Activated CD8-positive, alpha-beta T cell treated with anti-CD3 and anti-CD28 coated beads for 36 hours (primary cell): ENCODE measurements around the gene SLC44A5. TPM values are rescaled to one million over a fixed set of nuclear protein-coding genes. Genes with fewer than 3 reads are reported as not detected.

ENCODE experiments used
- ATAC-seq: fragments of 200-7000 bp; cut with Tn5 transposase; one replicate; pipeline ENCODE4 v1.10.0; 2021; ENCODE audit warnings: mild to moderate bottlenecking, moderate library complexity
- CTCF ChIA-PET: fragments of 350-600 bp; sonication (Branson Sonifier 250); formaldehyde crosslinking; loops from one replicate; lab custom pipeline; 2021; ENCODE audit warnings: antibody characterized with exemption; lab: Charles Lee
- POLR2A ChIA-PET: fragments of 350-600 bp; sonication (Branson Sonifier 250); formaldehyde crosslinking; loops from one replicate; lab custom pipeline; 2021; ENCODE audit warnings: antibody characterized with exemption; lab: Charles Lee
- DNase-seq: peaks from one replicate; pipeline ENCODE4 v3.0.0-alpha.2; 2020
- H3K27ac Mint-ChIP-seq: one replicate; pipeline ENCODE4 v1.8.0; 2021; ENCODE audit warnings: mild to moderate bottlenecking, mixed read lengths
- H3K27me3 Mint-ChIP-seq: one replicate; pipeline ENCODE4 v1.8.0; 2021; ENCODE audit warnings: mixed read lengths
- H3K36me3 Mint-ChIP-seq: one replicate; pipeline ENCODE4 v1.8.0; 2021; ENCODE audit warnings: low read depth, mixed read lengths
- H3K4me1 Mint-ChIP-seq: one replicate; pipeline ENCODE4 v1.8.0; 2021; ENCODE audit warnings: low read depth, mixed read lengths
- H3K4me3 Mint-ChIP-seq: one replicate; pipeline ENCODE4 v1.8.0; 2021; ENCODE audit warnings: mild to moderate bottlenecking, moderate library complexity, mixed read lengths
- H3K9me3 Mint-ChIP-seq: one replicate; pipeline ENCODE4 v1.8.0; 2021; ENCODE audit warnings: mixed read lengths
- intact Hi-C: fragments of 100-400 bp; cut with micrococcal nuclease; formaldehyde crosslinking; loops from one replicate; pipeline ENCODE4 v1.10.0; 2022
- total RNA-seq, 2 experiments: library from RNA; stranded (reverse); gene quantifications; one replicate each; pipeline ENCODE4 v1.2.3, GENCODE V29; 2021
- TF ChIP-seq, protein P1 (sequence below): fragments of 200-600 bp; IDR thresholded peaks from one replicate; pipeline ENCODE4 v1.8.0; 2022; ENCODE audit warnings: antibody characterized with exemption, mild to moderate bottlenecking

The SLC44A5 gene
- total RNA-seq, 2 experiments from 2014 or later, result 0.11 to 0.22 TPM

DNA sequence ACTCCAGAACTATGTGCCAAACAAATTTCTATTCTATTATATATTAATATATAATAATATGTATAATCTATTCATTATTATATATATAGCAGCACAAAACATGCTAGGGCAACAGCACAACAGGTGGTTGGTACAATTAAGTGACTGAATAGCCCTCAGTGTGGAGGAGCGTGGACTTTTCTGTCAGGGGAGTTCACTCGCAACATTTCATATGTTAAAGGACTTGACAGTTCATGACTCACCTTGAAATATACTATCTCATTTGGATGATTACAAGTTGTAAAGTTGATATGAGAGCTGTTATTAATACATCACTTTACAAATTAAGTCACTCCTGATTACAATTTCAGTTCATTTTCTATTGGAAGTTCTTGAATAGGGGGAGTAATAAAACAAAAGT lies 298.3 kb downstream of the SLC44A5 start:
- Mint-ChIP-seq H3K9me3 (no peaks in the 10 kb centered on the region), H3K27me3 (no peaks in the 10 kb centered on the region), H3K4me3 (no peak overlapping the region), H3K36me3 (no peaks in the 10 kb centered on the region), H3K27ac (no peak overlapping the region), H3K4me1 (no peaks in the 10 kb centered on the region)
- ATAC-seq, result no peak
- CTCF ChIA-PET, result interaction anchor here (1.3 kb wide), 1 partner anchor 47 kb away, joined by 3 read pairs; no protein-coding TSS in a partner anchor
- POLR2A ChIA-PET, result no interaction called here
- no peak for DNase-seq
- TF ChIP-seq, protein P1, sequence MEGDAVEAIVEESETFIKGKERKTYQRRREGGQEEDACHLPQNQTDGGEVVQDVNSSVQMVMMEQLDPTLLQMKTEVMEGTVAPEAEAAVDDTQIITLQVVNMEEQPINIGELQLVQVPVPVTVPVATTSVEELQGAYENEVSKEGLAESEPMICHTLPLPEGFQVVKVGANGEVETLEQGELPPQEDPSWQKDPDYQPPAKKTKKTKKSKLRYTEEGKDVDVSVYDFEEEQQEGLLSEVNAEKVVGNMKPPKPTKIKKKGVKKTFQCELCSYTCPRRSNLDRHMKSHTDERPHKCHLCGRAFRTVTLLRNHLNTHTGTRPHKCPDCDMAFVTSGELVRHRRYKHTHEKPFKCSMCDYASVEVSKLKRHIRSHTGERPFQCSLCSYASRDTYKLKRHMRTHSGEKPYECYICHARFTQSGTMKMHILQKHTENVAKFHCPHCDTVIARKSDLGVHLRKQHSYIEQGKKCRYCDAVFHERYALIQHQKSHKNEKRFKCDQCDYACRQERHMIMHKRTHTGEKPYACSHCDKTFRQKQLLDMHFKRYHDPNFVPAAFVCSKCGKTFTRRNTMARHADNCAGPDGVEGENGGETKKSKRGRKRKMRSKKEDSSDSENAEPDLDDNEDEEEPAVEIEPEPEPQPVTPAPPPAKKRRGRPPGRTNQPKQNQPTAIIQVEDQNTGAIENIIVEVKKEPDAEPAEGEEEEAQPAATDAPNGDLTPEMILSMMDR, result no peak
- intact Hi-C loops, result no loop called here

DNA sequence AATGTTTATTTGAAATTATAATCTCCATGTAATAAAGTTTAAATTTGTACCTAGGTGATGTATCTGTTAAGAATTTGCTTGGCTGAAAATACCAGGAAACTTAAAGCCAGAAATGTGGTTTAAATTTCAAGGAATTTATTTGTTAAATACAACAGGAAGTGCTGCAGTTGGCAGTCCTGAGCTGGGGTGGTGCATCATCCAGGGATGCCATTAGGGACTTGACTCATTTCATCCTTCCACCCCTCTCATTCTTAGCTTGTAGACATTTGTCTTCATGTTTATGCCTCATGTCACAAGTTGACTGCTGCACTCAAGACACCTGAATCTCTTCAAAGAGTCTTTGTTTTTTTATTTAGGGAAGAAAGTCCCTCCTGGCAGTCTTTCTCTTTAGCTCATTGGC lies 300.8 kb downstream of the SLC44A5 start:
- H3K27ac Mint-ChIP-seq, result no peak overlapping the region
- ATAC-seq (no peak), DNase-seq (peak; percentile 12)
- ChIA-PET POLR2A (no interaction called here), CTCF (no interaction called here)
- no peaks in the 10 kb centered on the region for H3K9me3 Mint-ChIP-seq
- H3K36me3 Mint-ChIP-seq, result no peaks in the 10 kb centered on the region
- H3K27me3 Mint-ChIP-seq, result no peaks in the 10 kb centered on the region
- no peak overlapping the region for H3K4me3 Mint-ChIP-seq
- TF ChIP-seq, protein P1, result no peak
- no peaks in the 10 kb centered on the region for H3K4me1 Mint-ChIP-seq
- intact Hi-C loops, result no loop called here

DNA sequence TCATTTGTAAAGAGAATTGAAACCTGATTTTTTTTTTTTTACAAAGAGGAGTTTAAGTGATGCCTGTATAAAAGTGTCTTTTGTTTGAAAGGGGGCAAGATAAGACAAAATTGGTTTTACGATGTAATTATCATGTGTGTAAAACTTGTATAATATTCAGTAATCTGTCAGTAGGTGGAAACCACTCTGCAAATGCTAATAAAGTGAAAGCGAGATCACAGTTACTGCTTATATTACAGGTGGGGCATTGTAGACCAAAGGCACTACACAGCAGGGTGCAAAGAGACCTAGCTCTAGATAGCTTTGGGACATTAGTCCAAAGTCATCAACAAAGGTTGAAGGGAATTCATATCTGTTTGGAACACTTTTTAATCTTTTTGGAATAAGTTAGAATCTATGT lies 302.5 kb downstream of the SLC44A5 start:
- TF ChIP-seq, protein P1, result no peak
- intact Hi-C loops, result no loop called here
- Mint-ChIP-seq H3K4me3 (no peak overlapping the region), H3K27me3 (no peaks in the 10 kb centered on the region), H3K36me3 (no peaks in the 10 kb centered on the region), H3K9me3 (no peaks in the 10 kb centered on the region), H3K4me1 (no peaks in the 10 kb centered on the region), H3K27ac (no peak overlapping the region)
- CTCF ChIA-PET, result interaction anchor here (0.9 kb wide), 1 partner anchor 75 kb away, joined by 3 read pairs; no protein-coding TSS in a partner anchor
- POLR2A ChIA-PET, result interaction anchor here (0.6 kb wide), 2 partner anchors 12 to 286 kb away, joined by 3 to 6 read pairs; no protein-coding TSS in a partner anchor
- DNase-seq (no peak), ATAC-seq (no peak)

- ChIA-PET POLR2A (no interaction called here), CTCF (no interaction called here)
- intact Hi-C loops, result no loop called here
- ATAC-seq (no peak), DNase-seq (no peak)
- TF ChIP-seq, protein P1, result no peak
- H3K27me3 Mint-ChIP-seq, result no peaks in the 10 kb centered on the region
- H3K4me1 Mint-ChIP-seq, result no peaks in the 10 kb centered on the region
- no peak overlapping the region for H3K27ac Mint-ChIP-seq
- no peaks in the 10 kb centered on the region for H3K36me3 Mint-ChIP-seq
- H3K9me3 Mint-ChIP-seq, result no peaks in the 10 kb centered on the region
- H3K4me3 Mint-ChIP-seq, result no peak overlapping the region
Observed at GRCh38 chr1:75305061-75305460, 305.9 kb downstream of the SLC44A5 start.

DNA sequence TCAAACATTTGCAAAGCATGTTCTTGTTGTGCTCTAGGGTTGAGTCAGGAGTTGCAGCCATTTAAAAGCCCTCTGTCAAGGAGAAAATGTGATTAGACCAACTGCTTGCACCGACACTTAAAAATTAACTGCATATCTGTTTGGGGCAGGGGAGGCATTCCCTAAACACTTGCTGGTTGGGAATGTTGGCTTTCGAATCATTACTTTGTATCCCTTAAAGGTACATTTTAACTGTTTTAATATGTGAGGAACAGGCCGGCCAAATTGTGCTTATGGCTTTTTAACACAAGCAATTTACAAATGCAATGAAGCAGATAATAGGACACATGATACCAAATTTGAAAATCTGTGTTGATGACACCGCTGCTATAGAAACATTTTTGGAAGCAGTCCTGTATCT lies 317.6 kb downstream of the SLC44A5 start:
- TF ChIP-seq, protein P1, result no peak
- no peaks in the 10 kb centered on the region for H3K36me3 Mint-ChIP-seq
- intact Hi-C loops, result no loop called here
- DNase-seq (no peak), ATAC-seq (no peak)
- H3K27me3 Mint-ChIP-seq, result no peaks in the 10 kb centered on the region
- no peak overlapping the region for H3K4me3 Mint-ChIP-seq
- ChIA-PET CTCF (no interaction called here), POLR2A (no interaction called here)
- H3K9me3 Mint-ChIP-seq, result peaks cover 4% of the 10 kb centered on the region
- no peaks in the 10 kb centered on the region for H3K4me1 Mint-ChIP-seq
- H3K27ac Mint-ChIP-seq, result no peak overlapping the region
